Testis (tissue), 3 donors: ENCODE measurements around the gene WDR37. TPM values are rescaled to one million over a fixed set of nuclear protein-coding genes. Genes with fewer than 3 reads are reported as not detected.

Source experiments
- DNase-seq: peaks from one replicate; pipeline ENCODE4 v3.0.0-alpha.2; 2019
- H3K27ac ChIP-seq, 2 donors: fragments of 200-600 bp; sonication (generic); one replicate each; pipeline ENCODE4 v1.5.1; 2019
- H3K27me3 ChIP-seq: fragments of 200-600 bp; sonication (generic); one replicate; pipeline ENCODE4 v1.5.1; 2019
- H3K36me3 ChIP-seq: fragments of 200-600 bp; sonication (generic); one replicate; pipeline ENCODE4 v1.5.1; 2017; ENCODE audit warnings: low read depth; ENCODE audit errors: missing control alignments
- H3K4me1 ChIP-seq: fragments of 200-600 bp; sonication (generic); one replicate; pipeline ENCODE4 v1.5.1; 2019
- H3K4me3 ChIP-seq, 2 donors: fragments of 200-600 bp; sonication (generic); one replicate each; pipeline ENCODE4 v1.5.1; 2017 to 2019
- H3K9me3 ChIP-seq: fragments of 200-600 bp; sonication (generic); one replicate; pipeline ENCODE4 v1.5.1; 2017
- POLR2A ChIP-seq: fragments of 450-650 bp; IDR thresholded peaks from one replicate; pipeline ENCODE4 v1.6.1; 2017; ENCODE audit warnings: antibody characterized with exemption, mild to moderate bottlenecking, moderate library complexity
- WGBS, 2 donors: methylation state at CpG; one replicate each; pipeline ENCODE4 v1.1.5; 2018; 5-methylcytosine and 5-hydroxymethylcytosine counted together
- intact Hi-C: fragments of 100-400 bp; cut with DNase I; formaldehyde crosslinking; loops from one replicate; pipeline ENCODE4 v1.15.1; 2023; ENCODE audit warnings: low total_unique reads
- polyA plus RNA-seq: library from polyadenylated mRNA; stranded (reverse); fragments of 350-450 nt; fragmentation: Illumina TruSeq; extraction: RNeasy Lipid Tissue Mini Kit (QIAGEN cat#74804); gene quantifications from one replicate; pipeline ENCODE4 v1.2.3, GENCODE V29; 2014; ENCODE audit warnings: low read depth, low replicate concordance; ENCODE audit not compliant: insufficient read depth
- total RNA-seq, 2 donors: library from RNA; depleted of rRNA; stranded (reverse); fragments of >200 nt; gene quantifications; one replicate each; pipeline ENCODE4 v1.2.3, GENCODE V29; 2016
- TF ChIP-seq, protein P1 (sequence below), 3 experiments: fragments of 450-650 bp in 2 of 3; fragments of 200-600 bp in 1 of 3; sonication (generic) in 1 of 3; IDR thresholded peaks; one replicate each; pipeline ENCODE4 v1.5.1; 2016 to 2019; ENCODE audit warnings: antibody characterized with exemption in 3 of 3, mild to moderate bottlenecking in 2 of 3, moderate library complexity in 1 of 3

WDR37 gene
- total and polyA plus RNA-seq, 3 donors from 2014 or later: 29.3 to 46.9 (median 40.2) TPM

DNA sequence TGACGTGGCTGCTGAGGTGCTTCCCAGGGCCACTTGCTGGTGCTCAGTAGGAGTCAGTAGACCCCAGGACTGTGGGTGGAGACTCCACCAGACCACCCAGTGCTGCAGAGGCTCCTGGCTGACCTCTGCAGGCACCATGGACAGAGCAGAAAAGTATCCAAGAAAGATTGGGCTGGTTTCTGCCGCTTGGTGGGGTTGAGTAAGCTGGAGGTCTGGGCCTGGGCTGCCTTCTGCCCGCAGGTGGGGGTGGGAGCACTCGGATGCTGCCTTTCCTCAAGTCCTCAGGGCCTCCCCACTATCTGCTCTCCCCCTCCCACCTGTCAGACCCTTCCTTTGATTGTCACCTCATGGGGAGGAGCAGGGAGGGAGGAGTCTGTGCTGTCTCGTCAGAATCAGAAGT is 91.6 kb downstream of the WDR37 start:
- Histone ChIP-seq H3K27me3 (no peaks in the 10 kb centered on the region), H3K4me1 (no peaks in the 10 kb centered on the region), H3K4me3 (no peak overlapping the region), H3K27ac (no peak overlapping the region), H3K9me3 (no peaks in the 10 kb centered on the region), H3K36me3 (no peaks in the 10 kb centered on the region)
- WGBS, 2 donors: 74 to 76% methylated on average over 5 of the region's 5 CpGs
- intact Hi-C loops: no loop called here
- no peak for DNase-seq
- TF ChIP-seq, protein P1, sequence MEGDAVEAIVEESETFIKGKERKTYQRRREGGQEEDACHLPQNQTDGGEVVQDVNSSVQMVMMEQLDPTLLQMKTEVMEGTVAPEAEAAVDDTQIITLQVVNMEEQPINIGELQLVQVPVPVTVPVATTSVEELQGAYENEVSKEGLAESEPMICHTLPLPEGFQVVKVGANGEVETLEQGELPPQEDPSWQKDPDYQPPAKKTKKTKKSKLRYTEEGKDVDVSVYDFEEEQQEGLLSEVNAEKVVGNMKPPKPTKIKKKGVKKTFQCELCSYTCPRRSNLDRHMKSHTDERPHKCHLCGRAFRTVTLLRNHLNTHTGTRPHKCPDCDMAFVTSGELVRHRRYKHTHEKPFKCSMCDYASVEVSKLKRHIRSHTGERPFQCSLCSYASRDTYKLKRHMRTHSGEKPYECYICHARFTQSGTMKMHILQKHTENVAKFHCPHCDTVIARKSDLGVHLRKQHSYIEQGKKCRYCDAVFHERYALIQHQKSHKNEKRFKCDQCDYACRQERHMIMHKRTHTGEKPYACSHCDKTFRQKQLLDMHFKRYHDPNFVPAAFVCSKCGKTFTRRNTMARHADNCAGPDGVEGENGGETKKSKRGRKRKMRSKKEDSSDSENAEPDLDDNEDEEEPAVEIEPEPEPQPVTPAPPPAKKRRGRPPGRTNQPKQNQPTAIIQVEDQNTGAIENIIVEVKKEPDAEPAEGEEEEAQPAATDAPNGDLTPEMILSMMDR (IDR thresholded peaks at IDR 0.05): no peak
- TF ChIP-seq POLR2A: no peak

DNA sequence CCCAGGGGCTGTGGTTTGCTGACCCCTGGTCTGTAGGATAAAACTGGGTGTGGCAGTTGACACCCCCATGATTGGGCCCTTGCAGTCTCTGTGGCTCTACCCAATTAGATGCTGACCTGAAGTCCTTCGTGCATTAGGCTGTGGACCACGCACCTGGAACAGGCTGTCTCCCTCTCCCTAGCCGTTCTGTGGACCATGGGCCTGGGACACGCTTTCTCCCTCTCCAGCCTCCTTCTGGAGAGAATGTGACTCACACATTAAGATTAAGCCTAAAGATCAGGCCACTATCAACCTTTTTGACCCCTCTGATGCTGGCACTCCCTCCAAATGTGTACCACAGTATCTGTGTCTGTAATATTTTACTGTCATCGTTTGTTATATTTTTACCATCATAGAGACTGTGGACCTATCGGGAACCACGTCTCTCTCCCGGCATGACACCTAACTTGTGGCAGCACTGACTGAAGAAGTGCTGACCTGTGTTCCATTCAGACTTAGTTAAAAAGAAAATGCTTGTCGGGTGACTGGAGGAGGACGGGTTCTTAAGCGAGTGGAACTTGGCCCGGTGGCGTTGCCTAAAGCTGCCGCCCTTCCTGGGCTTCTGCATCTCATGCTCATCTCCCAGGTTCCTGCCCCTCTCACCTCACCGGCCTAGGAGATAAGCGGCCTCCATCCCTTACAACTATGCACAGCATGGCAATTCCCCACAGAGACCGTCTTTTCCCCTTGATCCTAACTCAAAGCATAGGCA is 92.8 kb downstream of the WDR37 start:
- Histone ChIP-seq H3K27ac (no peak overlapping the region), H3K4me3 (no peak overlapping the region), H3K36me3 (no peaks in the 10 kb centered on the region), H3K27me3 (no peaks in the 10 kb centered on the region), H3K4me1 (no peaks in the 10 kb centered on the region), H3K9me3 (no peaks in the 10 kb centered on the region)
- no peak for DNase-seq
- intact Hi-C loops: no loop called here
- WGBS, 2 donors: 92 to 95% methylated on average over 17 of the region's 17 CpGs
- TF ChIP-seq, protein P1 (IDR thresholded peaks at IDR 0.05): no peak
- no peak for TF ChIP-seq POLR2A

DNA sequence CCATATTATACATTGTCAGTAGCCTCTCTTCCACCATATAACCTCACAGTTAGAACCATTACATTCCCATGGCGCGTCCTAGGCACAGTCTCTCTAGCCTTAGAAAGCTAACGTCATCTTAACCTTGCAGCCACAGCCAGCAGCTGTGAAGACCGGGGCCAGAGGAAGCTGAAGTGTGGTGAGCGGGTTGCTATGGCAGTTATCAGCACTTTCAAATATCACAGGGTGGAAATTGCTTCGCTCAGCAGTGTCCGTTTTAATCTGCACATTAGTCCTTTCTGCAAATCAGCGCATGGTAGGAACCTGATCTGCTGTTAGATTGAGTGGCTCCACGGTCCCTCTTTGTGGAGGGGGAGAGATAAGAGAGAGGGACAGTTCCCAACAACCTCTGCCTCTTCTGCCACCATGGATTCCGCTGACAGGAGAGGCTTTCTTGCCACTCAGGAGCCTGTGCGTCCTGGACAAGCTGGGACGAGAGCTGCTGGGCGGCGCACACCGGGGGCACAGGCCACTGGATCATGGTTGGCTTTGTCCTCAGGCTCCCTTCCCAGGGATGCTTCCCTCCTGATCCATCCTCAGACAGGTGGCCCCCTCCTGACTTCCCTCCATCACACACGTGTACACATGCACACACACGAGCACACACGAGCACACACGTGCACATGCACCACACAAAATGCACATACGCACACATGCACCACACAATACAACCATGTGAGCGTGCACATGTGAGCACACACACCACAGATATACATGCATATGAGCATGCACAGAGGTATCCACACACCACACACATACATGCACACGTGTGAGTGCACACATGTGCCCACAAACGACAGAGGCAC is 93.8 kb downstream of the WDR37 start:
- Histone ChIP-seq H3K4me3 (no peak overlapping the region), H3K27me3 (no peaks in the 10 kb centered on the region), H3K4me1 (no peaks in the 10 kb centered on the region), H3K9me3 (no peaks in the 10 kb centered on the region), H3K27ac (no peak overlapping the region), H3K36me3 (no peaks in the 10 kb centered on the region)
- WGBS, 2 donors: 61 to 63% methylated on average over 21 to 23 of the region's 23 CpGs
- peak; percentile 47 for DNase-seq
- TF ChIP-seq, protein P1 (IDR thresholded peaks at IDR 0.05): no peak
- no peak for TF ChIP-seq POLR2A
- intact Hi-C loops: no loop called here

DNA sequence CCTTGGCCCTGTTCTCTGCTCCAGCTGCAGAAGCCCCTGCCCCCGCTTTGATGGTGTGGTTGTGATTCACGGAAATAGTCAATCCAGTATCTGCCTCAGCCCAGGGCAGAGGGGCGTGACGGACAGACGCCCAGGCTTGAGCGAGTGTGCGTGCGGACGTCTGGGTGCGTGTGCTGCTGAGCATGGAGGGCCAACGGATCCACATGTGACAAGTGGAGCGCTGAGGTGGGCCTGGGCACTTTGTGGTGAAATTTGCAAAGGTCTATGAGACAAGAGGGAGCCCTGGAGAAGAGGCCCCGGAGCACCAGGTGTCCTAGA is 94.4 kb downstream of the WDR37 start:
- Histone ChIP-seq H3K4me1 (no peaks in the 10 kb centered on the region), H3K27ac (no peak overlapping the region), H3K4me3 (no peak overlapping the region), H3K27me3 (no peaks in the 10 kb centered on the region), H3K9me3 (no peaks in the 10 kb centered on the region), H3K36me3 (no peaks in the 10 kb centered on the region)
- intact Hi-C loops: no loop called here
- TF ChIP-seq, protein P1 (IDR thresholded peaks at IDR 0.05): no peak
- TF ChIP-seq POLR2A: no peak
- DNase-seq: peak; percentile 2
- 91 to 92% methylated on average over 13 of the region's 13 CpGs for WGBS, 2 donors
